ENCODE data around the gene PDCD4. TPM values are rescaled to one million over a fixed set of nuclear protein-coding genes. Genes with fewer than 3 reads are reported as not detected.

Gene PDCD4
- total and polyA plus RNA-seq, 2 donors from 2014 or later = 57.7 to 75.9 TPM

- Histone ChIP-seq H3K4me1 (ENCODE audit: control insufficient read depth in 2 of 3, insufficient read depth in 2 of 3, low read depth in 1 of 3, low read length in 3 of 3) (no peaks in the 10 kb centered on the region), H3K27ac (ENCODE audit: low read depth in 2 of 2, low read length in 2 of 2) (no peak overlapping the region), H3K27me3 (ENCODE audit: control insufficient read depth, insufficient read depth, low read length) (no peaks in the 10 kb centered on the region), H3K9ac (ENCODE audit: low read length in 3 of 3) (no peak overlapping the region), H3K36me3 (ENCODE audit: control insufficient read depth in 2 of 3, insufficient read depth in 3 of 3, low read length in 3 of 3) (peaks cover 0 to 5% (median under 1%) of the 10 kb centered on the region in 3 donors), H3K4me3 (ENCODE audit: low read length in 3 of 3) (no peak overlapping the region), H3K9me3 (ENCODE audit: control insufficient read depth in 2 of 3, insufficient read depth in 1 of 3, low read length in 3 of 3) (no peaks in the 10 kb centered on the region)
- no peak for FAIRE-seq
- intact Hi-C loops (cut with DNase I) = no loop called here
- DNase-seq = no peak
- TF ChIP-seq CTCF (IDR thresholded peaks at IDR 0.05; ENCODE audit: borderline replicate concordance, extremely low read depth, insufficient read depth) = no peak
These were observed 30.5 kb downstream of the PDCD4 start for GRCh38 chr10:110901954-110902819.

- TF ChIP-seq CTCF (IDR thresholded peaks at IDR 0.05; ENCODE audit: borderline replicate concordance, extremely low read depth, insufficient read depth) = no peak
- no peaks in the 10 kb centered on the region for H3K4me1 ChIP-seq (ENCODE audit: control insufficient read depth in 2 of 3, insufficient read depth in 2 of 3, low read depth in 1 of 3, low read length in 3 of 3)
- FAIRE-seq (no peak), DNase-seq (no peak)
- H3K36me3 ChIP-seq (ENCODE audit: control insufficient read depth in 2 of 3, insufficient read depth in 3 of 3, low read length in 3 of 3) = peaks cover 0 to 3% (median 0%) of the 10 kb centered on the region in 3 donors
- H3K27ac ChIP-seq (ENCODE audit: low read depth in 2 of 2, low read length in 2 of 2) = no peak overlapping the region
- H3K9me3 ChIP-seq (ENCODE audit: control insufficient read depth in 2 of 3, insufficient read depth in 1 of 3, low read length in 3 of 3) = no peaks in the 10 kb centered on the region
- intact Hi-C loops (cut with DNase I) = no loop called here
- no peak overlapping the region for H3K4me3 ChIP-seq (ENCODE audit: low read length in 3 of 3)
- H3K9ac ChIP-seq (ENCODE audit: low read length in 3 of 3) = no peak overlapping the region
- H3K27me3 ChIP-seq (ENCODE audit: control insufficient read depth, insufficient read depth, low read length) = no peaks in the 10 kb centered on the region
These were observed 31.9 kb downstream of the PDCD4 start for GRCh38 chr10:110903280-110904278.

DNA sequence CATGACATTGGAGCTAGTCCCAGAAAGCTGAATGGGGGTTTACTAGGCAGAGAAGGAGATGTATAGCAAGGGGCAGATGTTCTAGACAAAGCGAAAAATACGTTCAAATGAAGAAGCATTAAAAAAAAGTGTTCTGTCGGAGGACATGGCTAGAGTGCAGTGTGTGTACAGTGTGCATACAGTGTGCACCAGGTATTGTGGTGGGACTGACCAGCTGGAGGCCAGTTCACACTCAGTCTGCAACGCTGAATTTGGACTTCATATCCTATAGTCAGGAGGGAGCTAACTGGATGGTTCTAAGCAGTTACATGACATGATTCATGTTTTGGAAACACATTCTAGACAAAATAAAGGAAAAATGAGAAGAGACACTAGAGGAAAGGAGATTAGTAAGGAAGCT is 38.4 kb downstream of the PDCD4 start:
- FAIRE-seq (no peak), DNase-seq (no peak)
- Histone ChIP-seq H3K27ac (ENCODE audit: low read depth in 2 of 2, low read length in 2 of 2) (no peak overlapping the region), H3K4me3 (ENCODE audit: low read length in 3 of 3) (no peak overlapping the region), H3K9ac (ENCODE audit: low read length in 3 of 3) (no peak overlapping the region), H3K36me3 (ENCODE audit: control insufficient read depth in 2 of 3, insufficient read depth in 3 of 3, low read length in 3 of 3) (peaks cover 0 to 2% (median 0%) of the 10 kb centered on the region in 3 donors), H3K27me3 (ENCODE audit: control insufficient read depth, insufficient read depth, low read length) (no peaks in the 10 kb centered on the region), H3K9me3 (ENCODE audit: control insufficient read depth in 2 of 3, insufficient read depth in 1 of 3, low read length in 3 of 3) (no peaks in the 10 kb centered on the region), H3K4me1 (ENCODE audit: control insufficient read depth in 2 of 3, insufficient read depth in 2 of 3, low read depth in 1 of 3, low read length in 3 of 3) (no peaks in the 10 kb centered on the region)
- TF ChIP-seq CTCF (IDR thresholded peaks at IDR 0.05; ENCODE audit: borderline replicate concordance, extremely low read depth, insufficient read depth) = no peak
- intact Hi-C loops (cut with DNase I) = no loop called here
